GM18507 (cell line): Measurements from ENCODE around the gene CTU1.

Source experiments
- DNase-seq: peaks from one replicate; pipeline ENCODE4 v3.0.0; 2011; ENCODE audit warnings: low read depth; ENCODE audit not compliant: insufficient read length; ENCODE audit errors: extremely low spot score
- FAIRE-seq: peaks from 2 replicates; lab custom pipeline; 2011; peaks lifted over from hg19 to GRCh38; lab: Jason Lieb, UNC

The CTU1 gene

GRCh38 chr19:51090471-51090870 is 17.7 kb downstream of the CTU1 start:
- DNase-seq (no peak), FAIRE-seq (no peak)

- DNase-seq (no peak), FAIRE-seq (no peak)
Measured at GRCh38 chr19:51089786-51090185, 18.4 kb downstream of the CTU1 start.

- DNase-seq (no peak), FAIRE-seq (no peak)
Measured at GRCh38 chr19:51086153-51086850, 21.9 kb downstream of the CTU1 start.

GRCh38 chr19:51084505-51084904 is 23.7 kb downstream of the CTU1 start:
- DNase-seq (no peak), FAIRE-seq (no peak)

- FAIRE-seq: no peak
- DNase-seq: no peak
Measured at GRCh38 chr19:51083783-51084182, 24.4 kb downstream of the CTU1 start.

- FAIRE-seq: no peak
- DNase-seq: no peak
Measured at GRCh38 chr19:51083181-51083580, 25.0 kb downstream of the CTU1 start.

GRCh38 chr19:51082611-51083010 is 25.6 kb downstream of the CTU1 start, which contains the start of gene KLK14:
Gene KLK14, minus strand, starts transcription at chr19:51082887. Its CDS starts 273 bp downstream, at chr19:51082614.
- no peak for FAIRE-seq
- no peak for DNase-seq

- FAIRE-seq (no peak), DNase-seq (no peak)
Measured at GRCh38 chr19:51081476-51081875, 26.7 kb downstream of the CTU1 start.

GRCh38 chr19:51079481-51080110 is 28.6 kb downstream of the CTU1 start:
- DNase-seq: no peak
- no peak for FAIRE-seq

GRCh38 chr19:51078731-51079130 is 29.5 kb downstream of the CTU1 start:
- DNase-seq (no peak), FAIRE-seq (no peak)

GRCh38 chr19:51078104-51078503 is 30.1 kb downstream of the CTU1 start:
- DNase-seq (no peak), FAIRE-seq (no peak)

GRCh38 chr19:51076631-51077213 is 31.5 kb downstream of the CTU1 start:
- no peak for FAIRE-seq
- no peak for DNase-seq

GRCh38 chr19:51075998-51076397 is 32.2 kb downstream of the CTU1 start:
- FAIRE-seq (no peak), DNase-seq (no peak)

GRCh38 chr19:51071095-51071405 is 37.2 kb downstream of the CTU1 start:
- DNase-seq: no peak
- FAIRE-seq: no peak

GRCh38 chr19:51070334-51071094 is 37.7 kb downstream of the CTU1 start:
- FAIRE-seq (no peak), DNase-seq (no peak)

- DNase-seq (no peak), FAIRE-seq (no peak)
Measured at GRCh38 chr19:51066393-51067186, 41.6 kb downstream of the CTU1 start.

- DNase-seq: no peak
- FAIRE-seq: no peak
Measured at GRCh38 chr19:51065221-51065960, 42.8 kb downstream of the CTU1 start.

GRCh38 chr19:51064534-51065220 is 43.5 kb downstream of the CTU1 start, which contains the start of gene KLK13:
Gene KLK13, minus strand, starts transcription at chr19:51065092. Its CDS starts 25 bp downstream, at chr19:51065067.
- DNase-seq (no peak), FAIRE-seq (no peak)
